Measurements from ENCODE around the gene MVK. TPM values are rescaled to one million over a fixed set of nuclear protein-coding genes. Genes with fewer than 3 reads are reported as not detected.

MVK gene
- total and polyA plus RNA-seq, 2 of the 4 experiments (the other 2 are of a cell fraction), result 6.6 to 11.5 TPM

DNA sequence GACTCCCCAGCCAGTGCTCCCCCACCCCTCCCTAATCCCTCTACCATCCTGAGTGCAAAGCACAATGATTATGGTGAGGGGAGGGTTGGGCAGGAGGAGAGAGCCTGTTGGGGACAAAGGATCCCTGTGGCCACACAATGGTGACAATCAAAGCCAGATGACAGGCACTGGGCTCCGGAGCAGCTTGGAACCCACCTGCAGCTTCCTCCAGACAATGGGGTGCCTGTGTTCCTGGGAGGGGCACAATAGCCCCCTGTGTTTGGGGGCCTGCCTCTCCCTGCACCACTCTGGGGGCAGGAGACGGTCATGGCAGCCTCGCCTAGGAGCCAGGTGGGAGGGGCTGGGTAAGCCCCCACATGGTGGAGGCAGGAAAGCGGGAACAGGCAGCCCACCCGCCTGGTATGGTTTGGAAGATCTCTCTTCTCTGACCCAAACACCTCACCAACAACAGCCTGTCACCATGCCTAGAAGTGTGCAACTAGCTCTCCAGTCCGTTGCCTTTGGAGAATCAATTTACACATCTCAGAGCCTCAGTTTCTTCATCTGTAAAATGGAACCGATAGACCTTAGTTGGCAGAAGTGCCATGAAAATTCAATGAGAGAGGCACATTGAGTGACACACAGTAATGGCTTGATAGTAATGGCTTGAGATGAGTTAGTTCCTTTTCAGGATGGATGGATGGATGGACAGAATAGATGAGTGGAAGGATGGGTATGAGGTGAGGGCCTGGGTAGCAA lies 53.0 kb downstream of the MVK start:
- no peak overlapping the region for H3K23ac ChIP-seq (ENCODE audit: low read depth, low read length)
- H3K4me2 ChIP-seq (ENCODE audit: low read depth, low read length), result no peak overlapping the region
- H3K27me3 ChIP-seq (ENCODE audit: control insufficient read depth, insufficient read depth, low read length), result peaks cover 25% of the 10 kb centered on the region
- no peak overlapping the region for H2BK5ac ChIP-seq (ENCODE audit: low read depth, low read length, poor library complexity, severe bottlenecking)
- WGBS, 2 experiments (ENCODE audit: extremely low coverage in 2 of 2, insufficient read length in 1 of 2), result 100% methylated on average over 1 of the region's 7 CpGs; no CpG with 5 or more reads in 1 of the 2 experiments
- ChIA-PET POLR2A (ENCODE audit: unreplicated experiment) (no interaction called here), CTCF (no interaction called here)
- H2AFZ ChIP-seq (replicated peaks; ENCODE audit: low read length, poor library complexity), result no peak overlapping the region
- in situ Hi-C loops (cut with MboI; ENCODE audit: low sequenced_read_pairs), result no loop called here
- H4K91ac ChIP-seq (ENCODE audit: insufficient read depth, low read depth, low read length), result no peak overlapping the region
- H2BK15ac ChIP-seq (ENCODE audit: low read depth, low read length), result no peak overlapping the region
- no peak overlapping the region for H3K27ac ChIP-seq (ENCODE audit: insufficient read depth, low read length)
- H3K36me3 ChIP-seq (ENCODE audit: control insufficient read depth, insufficient read depth, low read length), result no peaks in the 10 kb centered on the region
- no peak overlapping the region for H2BK20ac ChIP-seq (ENCODE audit: low read depth, low read length)
- no peak overlapping the region for H2AK9ac ChIP-seq (replicated peaks; ENCODE audit: low read depth, low read length, poor library complexity)
- DNase-seq (no peak), ATAC-seq (ENCODE audit: low read depth) (no peak)
- H3K56ac ChIP-seq (ENCODE audit: extremely low read depth, insufficient read depth, low read length), result no peak overlapping the region
- no peak overlapping the region for H3K9ac ChIP-seq (ENCODE audit: low read depth, low read length)
- H3K4me1 ChIP-seq (ENCODE audit: control insufficient read depth, insufficient read depth, low read length), result no peaks in the 10 kb centered on the region
- intact Hi-C loops (cut with micrococcal nuclease), result no loop called here
- no TSS peak for BruUV-seq (replicated peaks)
- no peak overlapping the region for H3K14ac ChIP-seq (replicated peaks; ENCODE audit: low read depth, low read length)
- H3K4ac ChIP-seq (ENCODE audit: low read depth, low read length), result no peak overlapping the region
- no peaks in the 10 kb centered on the region for H3K79me1 ChIP-seq (ENCODE audit: low read depth in 1 of 2, low read length in 2 of 2)
- no peak for TF ChIP-seq MAZ (IDR thresholded peaks at IDR 0.05; ENCODE audit: borderline replicate concordance, low read depth, low read length)
- TF ChIP-seq CHD1 (IDR thresholded peaks at IDR 0.05; ENCODE audit: low read depth, low read length), result no peak
- no peak for TF ChIP-seq FOS (IDR thresholded peaks at IDR 0.05; ENCODE audit: low read depth, low read length)
- no peak overlapping the region for H3K4me3 ChIP-seq (ENCODE audit: insufficient read depth, low read depth, low read length)
- H2BK120ac ChIP-seq (ENCODE audit: low read depth, low read length), result no peak overlapping the region
- H4K20me1 ChIP-seq (ENCODE audit: insufficient read depth, low read length), result no peaks in the 10 kb centered on the region
- no peaks in the 10 kb centered on the region for H3K9me3 ChIP-seq (ENCODE audit: control insufficient read depth, insufficient read depth, low read length)
- H4K5ac ChIP-seq (ENCODE audit: low read depth, low read length), result no peak overlapping the region
- H3K18ac ChIP-seq (ENCODE audit: low read depth, low read length), result no peak overlapping the region
- H4K8ac ChIP-seq (ENCODE audit: low read depth in 2 of 2, low read length in 2 of 2), result no peak overlapping the region
- dilution Hi-C loops (cut with HindIII; ENCODE audit: low sequenced_read_pairs, unreplicated experiment), result no loop called here
- no peaks in the 10 kb centered on the region; the same call in 1 of the 2 replicates for H3K9me1 ChIP-seq (ENCODE audit: insufficient read depth, low read length)
- no peak overlapping the region for H2AK5ac ChIP-seq (ENCODE audit: low read depth, low read length)
